Loucy (cell line): Measurements from ENCODE around the gene MINDY4.

Experiments
- EZH2phosphoT487 ChIP-seq: fragments of 200-600 bp; IDR thresholded peaks from 2 replicates; pipeline ENCODE4 v1.6.1; 2018; ENCODE audit warnings: antibody characterized with exemption, mild to moderate bottlenecking, moderate library complexity, borderline replicate concordance
- TF ChIP-seq, protein P1 (sequence below): fragments of 200-600 bp; sonication (generic); conservative IDR thresholded peaks from 2 replicates; pipeline ENCODE4 v1.5.1; 2014; ENCODE audit warnings: mild to moderate bottlenecking, antibody characterized with exemption, low read length

DNA sequence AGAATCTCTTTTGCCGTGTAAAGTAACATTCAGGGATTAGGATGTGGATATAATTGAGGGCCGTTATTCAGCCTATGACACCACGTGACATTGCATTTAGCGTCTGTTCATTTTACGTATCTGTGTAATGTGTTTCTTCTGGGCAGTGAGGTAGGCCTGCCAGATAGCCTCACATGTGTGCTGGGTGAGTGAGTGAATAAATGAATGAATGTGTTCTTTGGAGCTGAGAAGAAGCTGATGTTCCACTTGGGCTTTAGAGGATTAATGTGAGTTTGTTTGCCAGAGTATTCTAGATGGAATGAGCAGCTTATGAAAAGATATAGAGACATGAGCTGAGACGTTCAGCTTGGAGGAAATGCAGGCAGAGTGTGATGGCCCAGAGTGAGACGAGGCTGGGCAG is 55.0 kb downstream of the MINDY4 start:
- TF ChIP-seq, protein P1, sequence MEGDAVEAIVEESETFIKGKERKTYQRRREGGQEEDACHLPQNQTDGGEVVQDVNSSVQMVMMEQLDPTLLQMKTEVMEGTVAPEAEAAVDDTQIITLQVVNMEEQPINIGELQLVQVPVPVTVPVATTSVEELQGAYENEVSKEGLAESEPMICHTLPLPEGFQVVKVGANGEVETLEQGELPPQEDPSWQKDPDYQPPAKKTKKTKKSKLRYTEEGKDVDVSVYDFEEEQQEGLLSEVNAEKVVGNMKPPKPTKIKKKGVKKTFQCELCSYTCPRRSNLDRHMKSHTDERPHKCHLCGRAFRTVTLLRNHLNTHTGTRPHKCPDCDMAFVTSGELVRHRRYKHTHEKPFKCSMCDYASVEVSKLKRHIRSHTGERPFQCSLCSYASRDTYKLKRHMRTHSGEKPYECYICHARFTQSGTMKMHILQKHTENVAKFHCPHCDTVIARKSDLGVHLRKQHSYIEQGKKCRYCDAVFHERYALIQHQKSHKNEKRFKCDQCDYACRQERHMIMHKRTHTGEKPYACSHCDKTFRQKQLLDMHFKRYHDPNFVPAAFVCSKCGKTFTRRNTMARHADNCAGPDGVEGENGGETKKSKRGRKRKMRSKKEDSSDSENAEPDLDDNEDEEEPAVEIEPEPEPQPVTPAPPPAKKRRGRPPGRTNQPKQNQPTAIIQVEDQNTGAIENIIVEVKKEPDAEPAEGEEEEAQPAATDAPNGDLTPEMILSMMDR: no peak
- TF ChIP-seq EZH2phosphoT487: no peak
